Measurements from ENCODE around the gene CHRNA9.

- TF ChIP-seq POLR2A (IDR thresholded peaks at IDR 0.05): no peak
- no peak for TF ChIP-seq CTCF (IDR thresholded peaks at IDR 0.05)
Measured at GRCh38 chr4:40311811-40312346, 23.3 kb upstream of the CHRNA9 start.

Measured in heart left ventricle (tissue), 13 donors.